Smooth muscle cell (in vitro differentiated cells): Measurements from ENCODE around the gene CSTA. TPM values are rescaled to one million over a fixed set of nuclear protein-coding genes. Genes with fewer than 3 reads are reported as not detected.

Source experiments
- DNase-seq: peaks from one replicate; lab custom pipeline; 2025; ENCODE audit not compliant: unreplicated experiment; lab: John Stamatoyannopoulos, UW
- H2AFZ ChIP-seq: fragments of 200-600 bp; sonication (generic); 2 replicates; pipeline ENCODE4 v1.6.0; 2016; ENCODE audit warnings: antibody characterized with exemption, low read depth, mild to moderate bottlenecking
- H3F3A ChIP-seq: fragments of 200-600 bp; sonication (generic); 2 replicates; pipeline ENCODE4 v1.6.0; 2017; ENCODE audit warnings: antibody characterized with exemption, low read depth
- H3K27ac ChIP-seq: fragments of 200-600 bp; sonication (generic); 2 replicates; pipeline ENCODE4 v1.5.1; 2016; ENCODE audit warnings: low read depth, mild to moderate bottlenecking
- H3K27me3 ChIP-seq: fragments of 200-600 bp; sonication (generic); 2 replicates; pipeline ENCODE4 v1.6.1; 2016; ENCODE audit warnings: low read depth, mild to moderate bottlenecking
- H3K36me3 ChIP-seq: fragments of 200-600 bp; sonication (generic); 2 replicates; pipeline ENCODE4 v1.5.1; 2016; ENCODE audit warnings: low read depth
- H3K4me1 ChIP-seq: fragments of 200-600 bp; sonication (generic); 2 replicates; pipeline ENCODE4 v1.5.1; 2016; ENCODE audit warnings: low read depth
- H3K4me2 ChIP-seq: fragments of 200-600 bp; sonication (generic); 2 replicates; pipeline ENCODE4 v1.6.0; 2016; ENCODE audit warnings: mild to moderate bottlenecking
- H3K4me3 ChIP-seq: fragments of 200-600 bp; sonication (generic); 2 replicates; pipeline ENCODE4 v1.5.1; 2016; ENCODE audit warnings: mild to moderate bottlenecking
- H3K79me2 ChIP-seq: fragments of 200-600 bp; sonication (generic); 2 replicates; pipeline ENCODE4 v1.6.0; 2016; ENCODE audit warnings: low read depth, mild to moderate bottlenecking
- H3K9ac ChIP-seq: fragments of 200-600 bp; sonication (generic); 2 replicates; pipeline ENCODE4 v1.6.0; 2016; ENCODE audit warnings: low read depth
- H3K9me3 ChIP-seq: fragments of 200-600 bp; sonication (generic); replicated peaks from 2 replicates; pipeline ENCODE4 v1.5.1; 2016; ENCODE audit warnings: low read depth
- H4K20me1 ChIP-seq: fragments of 200-600 bp; sonication (generic); 2 replicates; pipeline ENCODE4 v1.6.0; 2016; ENCODE audit warnings: low read depth
- WGBS: methylation state at CpG from one replicate; pipeline ENCODE4 v1.1.7; 2016; ENCODE audit warnings: low lambda C conversion rate; 5-methylcytosine and 5-hydroxymethylcytosine counted together
- polyA plus RNA-seq: library from polyadenylated mRNA; unstranded; fragments of >200 nt; fragmentation: Nextera tagmentation; extraction: Ambion mirVana; gene quantifications from 2 replicates; pipeline ENCODE4 v1.2.1, GENCODE V29; 2016
- total RNA-seq: library from RNA; depleted of rRNA; stranded (reverse); fragments of >200 nt; gene quantifications from 2 replicates; pipeline ENCODE4 v1.2.3, GENCODE V29; 2014
- TF ChIP-seq, protein P1 (sequence below): fragments of 200-600 bp; sonication (generic); IDR thresholded peaks from 2 replicates; pipeline ENCODE4 v1.5.1; 2017; ENCODE audit warnings: borderline replicate concordance, mild to moderate bottlenecking, antibody characterized with exemption; ENCODE audit not compliant: insufficient read depth, poor library complexity, severe bottlenecking

Gene CSTA
- total and polyA plus RNA-seq, 2 experiments from 2014 or later = 19.7 to 51.7 TPM

DNA sequence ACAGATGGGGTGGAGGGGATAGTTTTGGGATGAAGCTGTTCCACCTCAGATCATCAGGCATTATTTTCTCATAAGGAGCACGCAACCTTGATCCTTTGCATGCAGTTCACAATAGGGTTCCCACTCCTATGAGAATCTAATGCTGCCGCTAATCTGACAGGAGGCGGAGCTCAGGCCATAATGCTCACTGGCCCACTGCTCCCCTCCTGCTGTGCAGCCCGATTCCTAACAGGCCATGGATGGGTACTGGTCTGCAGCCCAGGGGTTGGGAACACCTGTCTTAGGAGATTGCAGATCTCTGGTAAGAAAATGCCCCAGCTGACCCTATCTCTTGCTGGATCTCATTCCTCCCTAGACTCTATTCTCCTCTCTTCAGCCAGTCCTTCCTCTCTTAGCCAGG lies 6.8 kb downstream of the CSTA start:
- Histone ChIP-seq H3K9ac (no peak overlapping the region), H3K79me2 (no peaks in the 10 kb centered on the region), H4K20me1 (no peaks in the 10 kb centered on the region), H3K27ac (no peak overlapping the region), H3K4me2 (no peak overlapping the region), H3K36me3 (no peaks in the 10 kb centered on the region), H3K27me3 (peaks cover 20% of the 10 kb centered on the region), H3F3A (no peaks in the 10 kb centered on the region), H3K4me1 (no peaks in the 10 kb centered on the region), H3K9me3 (no peaks in the 10 kb centered on the region), H3K4me3 (no peak overlapping the region), H2AFZ (no peak overlapping the region)
- TF ChIP-seq, protein P1, sequence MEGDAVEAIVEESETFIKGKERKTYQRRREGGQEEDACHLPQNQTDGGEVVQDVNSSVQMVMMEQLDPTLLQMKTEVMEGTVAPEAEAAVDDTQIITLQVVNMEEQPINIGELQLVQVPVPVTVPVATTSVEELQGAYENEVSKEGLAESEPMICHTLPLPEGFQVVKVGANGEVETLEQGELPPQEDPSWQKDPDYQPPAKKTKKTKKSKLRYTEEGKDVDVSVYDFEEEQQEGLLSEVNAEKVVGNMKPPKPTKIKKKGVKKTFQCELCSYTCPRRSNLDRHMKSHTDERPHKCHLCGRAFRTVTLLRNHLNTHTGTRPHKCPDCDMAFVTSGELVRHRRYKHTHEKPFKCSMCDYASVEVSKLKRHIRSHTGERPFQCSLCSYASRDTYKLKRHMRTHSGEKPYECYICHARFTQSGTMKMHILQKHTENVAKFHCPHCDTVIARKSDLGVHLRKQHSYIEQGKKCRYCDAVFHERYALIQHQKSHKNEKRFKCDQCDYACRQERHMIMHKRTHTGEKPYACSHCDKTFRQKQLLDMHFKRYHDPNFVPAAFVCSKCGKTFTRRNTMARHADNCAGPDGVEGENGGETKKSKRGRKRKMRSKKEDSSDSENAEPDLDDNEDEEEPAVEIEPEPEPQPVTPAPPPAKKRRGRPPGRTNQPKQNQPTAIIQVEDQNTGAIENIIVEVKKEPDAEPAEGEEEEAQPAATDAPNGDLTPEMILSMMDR = no peak
- no peak for DNase-seq
- 71% methylated on average over 4 of the region's 4 CpGs for WGBS

DNA sequence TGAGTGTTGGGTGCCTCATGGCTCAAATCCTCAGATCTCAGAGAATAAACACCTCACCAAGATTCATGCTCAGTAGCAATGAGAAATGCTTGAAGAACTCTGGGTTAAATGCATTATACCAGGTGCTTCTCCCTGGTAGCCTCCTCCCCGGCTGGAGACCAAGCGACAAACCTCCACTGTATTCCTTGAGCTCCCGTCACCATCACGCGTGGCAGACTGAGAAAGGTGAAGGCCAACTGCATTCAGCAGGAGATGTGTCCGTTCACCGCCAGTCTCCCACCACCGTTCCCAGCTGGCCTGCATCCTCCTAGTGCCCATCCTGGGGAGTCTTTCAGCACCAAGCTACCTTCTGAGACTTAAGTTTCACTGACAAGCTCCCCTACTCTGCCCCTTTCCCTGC lies 7.5 kb downstream of the CSTA start:
- 93% methylated on average over 8 of the region's 8 CpGs for WGBS
- Histone ChIP-seq H3K9ac (no peak overlapping the region), H3K36me3 (no peaks in the 10 kb centered on the region)

DNA sequence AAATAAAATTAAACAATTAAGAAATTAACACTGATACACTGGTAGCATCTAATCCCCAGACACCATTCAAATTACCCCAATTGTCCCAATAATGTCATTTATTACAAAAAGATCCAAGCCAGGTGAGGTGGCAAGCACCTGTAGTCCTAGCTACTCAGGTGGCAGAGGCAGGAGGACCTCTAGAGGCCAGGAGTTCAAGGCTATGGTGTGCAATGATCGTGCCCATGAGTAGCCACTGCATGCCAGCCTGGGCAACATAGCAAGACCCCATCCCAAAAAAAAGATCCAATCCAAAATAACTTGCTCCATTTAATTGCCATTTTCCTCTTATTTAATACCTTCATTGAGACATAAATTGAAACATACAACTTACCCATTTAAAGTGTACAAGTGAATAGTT lies 17.8 kb downstream of the CSTA start:
- H3K4me2 ChIP-seq = no peak overlapping the region
- H3K4me3 ChIP-seq = no peak overlapping the region
- no peaks in the 10 kb centered on the region for H4K20me1 ChIP-seq
- H3K9ac ChIP-seq = no peak overlapping the region
- H2AFZ ChIP-seq = no peak overlapping the region
- no peaks in the 10 kb centered on the region for H3K9me3 ChIP-seq
- DNase-seq = no peak
- peaks cover 4% of the 10 kb centered on the region for H3K27me3 ChIP-seq
- TF ChIP-seq, protein P1 = no peak
- 100% methylated on average over 1 of the region's 1 CpG for WGBS
- no peaks in the 10 kb centered on the region for H3K79me2 ChIP-seq
- H3K27ac ChIP-seq = no peak overlapping the region
- no peaks in the 10 kb centered on the region for H3K36me3 ChIP-seq
- H3F3A ChIP-seq = no peaks in the 10 kb centered on the region
- H3K4me1 ChIP-seq = no peaks in the 10 kb centered on the region

More for the DNA sequence above, 7.5 kb downstream of the CSTA start:
- H3K27me3 ChIP-seq = peaks cover 25% of the 10 kb centered on the region
- no peak overlapping the region for H3K4me3 ChIP-seq
- no peak overlapping the region for H3K4me2 ChIP-seq
- H3F3A ChIP-seq = no peaks in the 10 kb centered on the region
- H3K9me3 ChIP-seq = no peaks in the 10 kb centered on the region
- TF ChIP-seq, protein P1 = no peak
- no peaks in the 10 kb centered on the region for H3K4me1 ChIP-seq
- no peaks in the 10 kb centered on the region for H4K20me1 ChIP-seq
- H3K27ac ChIP-seq = no peak overlapping the region
- H2AFZ ChIP-seq = no peak overlapping the region
- no peak for DNase-seq
- no peaks in the 10 kb centered on the region for H3K79me2 ChIP-seq

DNA sequence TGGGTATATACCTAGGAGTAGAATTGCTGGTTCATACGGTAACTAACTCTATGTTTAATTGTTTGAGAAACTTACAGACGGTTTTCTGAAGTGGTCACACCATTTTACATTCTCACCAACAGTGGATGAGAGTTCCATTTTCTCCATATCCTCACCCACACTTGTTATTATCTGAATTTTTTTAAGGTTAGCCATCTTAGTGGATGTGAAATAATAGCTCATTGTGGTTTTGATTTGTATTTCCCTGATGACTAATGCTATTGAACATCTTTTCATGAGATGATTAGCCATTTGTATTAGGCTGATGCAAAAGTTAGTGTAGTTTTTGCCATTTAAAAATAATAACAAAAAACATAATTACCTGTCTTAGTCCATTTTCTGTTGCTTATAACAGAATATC lies 18.6 kb downstream of the CSTA start:
- Histone ChIP-seq H3K9me3 (no peaks in the 10 kb centered on the region), H3K36me3 (no peaks in the 10 kb centered on the region), H3K27ac (no peak overlapping the region), H3K27me3 (no peaks in the 10 kb centered on the region), H3K79me2 (no peaks in the 10 kb centered on the region), H3K4me3 (no peak overlapping the region), H3K4me2 (no peak overlapping the region), H3K9ac (no peak overlapping the region), H2AFZ (no peak overlapping the region), H3F3A (no peaks in the 10 kb centered on the region), H4K20me1 (no peaks in the 10 kb centered on the region), H3K4me1 (no peaks in the 10 kb centered on the region)
- TF ChIP-seq, protein P1 = no peak
- 79% methylated on average over 2 of the region's 2 CpGs for WGBS
- DNase-seq = no peak
